ENCODE results near the gene CLIP2.
"Not testable (repeated sequence)": the region's sequence is repeated elsewhere in the genome, so short reads cannot be mapped to it uniquely, and the experiment has no call there.

CLIP2 gene

DNA sequence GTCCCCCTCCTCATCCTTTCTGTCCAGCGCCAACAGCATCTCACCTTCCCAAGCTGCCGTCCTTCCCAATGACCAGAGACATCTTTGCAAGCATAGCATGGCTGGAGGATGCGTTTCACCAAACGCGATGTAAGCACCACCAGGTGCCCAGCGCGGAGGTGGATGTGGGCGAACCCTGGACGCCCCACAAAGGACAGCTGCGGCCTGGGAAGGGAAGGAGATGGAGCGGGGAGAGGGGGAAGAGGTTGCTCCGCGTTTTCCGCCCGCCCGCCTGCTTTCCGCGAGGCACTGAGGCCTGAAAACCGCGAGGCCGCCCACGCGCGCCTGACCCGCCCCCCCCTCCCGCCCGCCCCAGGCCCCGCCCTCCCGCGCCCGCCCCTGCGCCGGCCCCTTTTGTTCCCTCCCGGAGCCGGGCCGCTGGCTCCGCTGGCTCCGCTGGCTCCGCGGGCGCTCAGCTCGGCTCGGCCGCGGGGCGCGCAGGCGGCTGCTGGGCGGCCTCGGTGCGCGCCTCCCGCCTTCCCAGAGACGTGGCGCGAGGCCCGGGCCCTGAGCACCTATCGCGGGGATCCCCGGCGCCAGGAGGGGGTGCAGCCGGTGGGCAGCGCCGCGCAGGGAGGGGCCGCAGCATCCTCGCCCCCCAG lies at the start of gene CLIP2:
Gene CLIP2 (plus strand): TSS at position 390 of the 641 bp plus-strand sequence. CDS start 28,140 bp downstream, outside the sequence.
- peak; percentile 40 to 66 for DNase-seq (ENCODE audit: extremely low read depth in 1 of 2, low read depth in 1 of 2)

DNA sequence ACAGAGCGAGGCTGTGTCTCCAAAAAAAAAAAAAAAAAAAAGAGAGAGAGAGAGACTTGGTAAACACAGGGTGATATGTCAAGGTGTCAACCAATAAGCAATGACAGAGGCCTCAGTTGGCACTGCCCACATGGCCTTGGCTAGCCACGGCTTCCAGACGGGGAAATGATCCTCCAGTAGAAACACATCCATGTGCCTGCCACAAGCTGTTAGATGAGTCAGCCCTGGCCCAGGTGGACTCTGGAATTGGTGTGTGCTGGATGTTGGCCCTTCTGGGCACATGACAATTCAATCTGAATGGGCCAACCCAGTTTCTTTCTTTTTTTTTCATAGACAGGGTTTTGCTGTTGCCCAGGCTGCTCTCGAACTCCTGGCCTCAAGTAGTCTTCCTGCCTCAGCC lies 48.7 kb upstream of the CLIP2 start:
- no peak for DNase-seq (ENCODE audit: extremely low read depth in 1 of 2, low read depth in 1 of 2)

DNA sequence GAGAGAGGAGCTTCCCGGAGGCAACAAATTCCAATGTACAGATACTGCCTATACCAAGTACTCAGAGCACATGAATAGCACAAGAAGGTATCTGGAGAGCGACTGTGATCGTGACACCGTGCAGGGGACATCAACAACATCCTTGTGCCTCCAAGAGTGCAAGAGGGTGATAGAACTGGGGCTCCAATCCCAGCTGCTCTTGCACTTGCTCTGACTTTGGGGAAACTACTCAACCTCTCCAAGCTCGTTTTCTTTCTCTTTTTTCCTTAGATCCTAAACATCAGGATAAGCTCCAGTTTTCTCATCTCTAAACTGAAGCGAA lies 47.1 kb upstream of the CLIP2 start:
- no peak for DNase-seq (ENCODE audit: extremely low read depth in 1 of 2, low read depth in 1 of 2)

DNA sequence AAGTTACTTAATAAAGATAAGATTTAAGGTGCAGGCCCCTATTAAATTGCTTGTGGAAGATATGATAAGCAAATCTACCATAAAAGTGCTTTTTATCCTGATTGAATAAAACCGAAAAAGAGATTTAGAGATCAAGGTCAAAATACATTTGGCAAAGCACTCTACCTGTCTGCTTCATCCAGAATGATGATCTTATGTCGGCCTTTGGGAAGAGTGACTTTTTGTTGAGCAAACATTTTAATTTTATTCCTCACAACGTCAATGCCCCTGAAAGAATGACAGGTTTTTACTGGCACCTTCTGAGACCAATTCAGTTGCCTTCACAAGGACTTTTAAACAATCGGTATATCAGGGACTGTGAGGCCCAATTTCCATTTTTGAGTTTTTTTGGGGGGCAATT lies 42.7 kb upstream of the CLIP2 start:
- no peak for DNase-seq (ENCODE audit: extremely low read depth in 1 of 2, low read depth in 1 of 2)

DNA sequence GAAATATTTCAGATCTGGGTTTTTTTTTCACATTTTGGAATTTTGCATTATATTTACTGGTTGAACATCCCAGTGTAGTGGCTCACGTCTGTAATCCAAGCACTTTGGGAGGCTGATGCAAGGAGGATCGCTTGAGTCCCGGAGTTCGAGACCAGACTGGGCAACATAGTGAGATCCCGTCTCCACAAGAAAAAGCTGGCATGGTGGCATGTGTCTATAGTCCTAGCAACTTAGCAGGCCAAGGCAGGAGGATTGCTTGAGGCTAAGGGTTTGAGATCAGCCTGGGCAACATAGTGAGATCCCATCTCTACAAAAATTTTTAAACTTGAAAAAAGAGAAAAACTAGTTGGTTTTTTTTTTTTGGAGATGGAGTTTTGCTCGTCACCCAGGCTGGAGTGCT lies 41.1 kb upstream of the CLIP2 start:
- DNase-seq (ENCODE audit: extremely low read depth in 1 of 2, low read depth in 1 of 2) = no peak

DNA sequence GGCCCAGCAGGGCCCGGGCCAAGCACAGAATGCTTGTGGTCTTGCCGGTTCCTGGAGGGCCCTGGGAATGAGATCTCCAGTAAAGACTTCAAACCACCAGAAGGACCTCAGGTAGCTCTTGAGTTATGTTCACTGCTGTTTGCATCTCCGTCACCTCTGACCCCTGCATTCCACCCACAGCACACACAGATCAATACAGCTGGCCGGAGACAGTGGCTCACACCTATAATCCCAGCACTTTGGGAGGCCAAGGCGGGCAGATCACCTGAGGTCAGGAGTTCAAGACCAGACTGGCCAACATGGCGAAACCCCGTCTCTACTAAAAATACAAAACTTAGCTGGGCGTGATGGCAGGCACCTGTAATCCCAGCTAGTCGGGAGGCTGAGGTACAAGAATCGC lies 40.1 kb upstream of the CLIP2 start:
- DNase-seq (ENCODE audit: extremely low read depth in 1 of 2, low read depth in 1 of 2) = not testable (repeated sequence)

DNA sequence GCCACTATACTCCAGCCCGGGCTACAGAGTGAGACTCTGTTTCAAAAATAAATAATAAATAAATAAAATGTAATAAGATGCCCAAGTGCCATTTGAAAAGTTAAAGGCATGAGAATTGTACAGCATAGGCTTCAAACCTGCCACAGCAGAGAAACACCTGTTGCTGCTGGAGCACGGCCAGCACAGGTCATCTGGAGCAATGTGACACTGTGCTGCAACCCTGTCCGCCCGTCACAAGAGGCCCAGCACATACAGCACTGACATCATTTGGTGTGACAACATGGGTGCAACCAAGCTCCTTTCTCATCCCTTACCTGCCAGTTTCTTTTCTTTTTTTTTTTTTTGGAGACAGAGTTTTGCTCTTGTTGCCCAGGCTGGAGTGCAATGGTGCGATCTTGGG lies 36.3 kb upstream of the CLIP2 start:
- no peak for DNase-seq (ENCODE audit: extremely low read depth in 1 of 2, low read depth in 1 of 2)

DNA sequence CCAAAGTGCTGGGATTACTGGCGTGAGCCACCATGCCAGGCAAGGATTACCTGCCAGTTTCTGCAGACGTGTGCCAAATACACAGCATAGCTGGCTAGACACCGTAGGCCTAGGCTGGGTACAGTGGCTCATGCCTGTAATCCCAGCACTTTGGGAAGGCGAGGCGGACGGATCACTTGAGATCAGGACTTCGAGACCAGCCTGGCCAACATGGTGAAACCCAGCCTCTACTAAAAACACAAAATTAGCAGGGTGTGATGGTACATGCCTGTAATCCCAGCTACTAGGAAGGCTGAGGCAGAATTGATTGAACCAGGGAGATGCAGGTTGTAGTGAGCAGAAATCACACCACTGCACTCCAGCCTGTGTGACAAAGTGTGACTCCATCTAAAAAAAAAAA lies 35.9 kb upstream of the CLIP2 start:
- no peak for DNase-seq (ENCODE audit: extremely low read depth in 1 of 2, low read depth in 1 of 2)

DNA sequence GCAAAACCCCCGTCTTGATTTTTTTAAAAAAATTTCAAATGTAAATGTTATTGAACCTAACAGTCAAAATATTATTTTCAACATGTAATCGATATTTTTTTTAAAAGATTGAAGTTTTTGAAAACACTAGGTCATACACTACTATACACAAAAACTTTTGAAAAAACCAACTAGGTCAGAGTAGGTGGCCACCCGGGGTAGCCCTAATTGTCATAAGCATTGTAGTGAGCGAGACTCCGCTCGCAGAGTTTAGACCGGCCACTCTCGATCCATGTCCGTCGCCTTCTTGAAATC lies 35.4 kb upstream of the CLIP2 start:
- no peak for DNase-seq (ENCODE audit: extremely low read depth in 1 of 2, low read depth in 1 of 2)

DNA sequence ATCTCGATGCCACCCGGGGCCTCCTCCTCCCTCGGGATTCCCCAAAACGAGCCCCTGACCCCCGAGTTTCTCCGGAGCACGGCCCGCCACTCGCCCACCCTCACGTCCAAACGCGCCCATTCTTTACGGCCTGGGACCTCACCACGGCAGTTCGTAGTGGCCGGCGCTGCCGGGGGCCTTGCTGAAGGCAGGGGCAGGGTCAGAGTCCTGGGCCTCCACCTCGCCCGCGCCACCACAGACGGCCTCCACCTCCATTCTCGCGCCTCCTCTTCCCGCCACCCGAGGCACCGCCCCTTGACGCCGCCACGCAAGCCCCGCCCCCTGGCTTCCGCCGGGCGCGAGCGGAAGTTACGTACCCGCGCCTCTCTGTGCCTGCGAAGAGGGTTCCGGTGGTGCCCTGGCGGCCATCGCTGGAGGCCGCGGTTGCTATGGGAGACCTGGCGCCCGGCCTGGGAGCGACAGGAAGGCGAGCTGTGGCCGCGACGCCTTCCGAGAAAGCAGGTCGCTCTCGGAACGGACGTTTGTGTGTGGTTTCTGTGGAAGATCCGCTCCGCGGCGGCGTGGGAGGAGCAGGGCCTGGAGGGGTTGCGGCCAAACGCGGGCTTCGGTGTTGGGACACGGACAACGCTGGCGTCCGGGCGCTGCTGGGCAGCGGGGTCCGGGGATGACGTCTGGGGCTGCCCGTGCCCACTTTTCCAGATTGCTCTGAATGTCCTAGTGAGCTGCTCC lies 34.9 kb upstream of the CLIP2 start, which contains the start of gene RFC2:
Gene RFC2 (minus strand): TSS at position 271 of the 729 bp plus-strand sequence. CDS start 16 bp downstream, at position 255.
- peak; percentile 90 to 97 for DNase-seq (ENCODE audit: extremely low read depth in 1 of 2, low read depth in 1 of 2)

DNA sequence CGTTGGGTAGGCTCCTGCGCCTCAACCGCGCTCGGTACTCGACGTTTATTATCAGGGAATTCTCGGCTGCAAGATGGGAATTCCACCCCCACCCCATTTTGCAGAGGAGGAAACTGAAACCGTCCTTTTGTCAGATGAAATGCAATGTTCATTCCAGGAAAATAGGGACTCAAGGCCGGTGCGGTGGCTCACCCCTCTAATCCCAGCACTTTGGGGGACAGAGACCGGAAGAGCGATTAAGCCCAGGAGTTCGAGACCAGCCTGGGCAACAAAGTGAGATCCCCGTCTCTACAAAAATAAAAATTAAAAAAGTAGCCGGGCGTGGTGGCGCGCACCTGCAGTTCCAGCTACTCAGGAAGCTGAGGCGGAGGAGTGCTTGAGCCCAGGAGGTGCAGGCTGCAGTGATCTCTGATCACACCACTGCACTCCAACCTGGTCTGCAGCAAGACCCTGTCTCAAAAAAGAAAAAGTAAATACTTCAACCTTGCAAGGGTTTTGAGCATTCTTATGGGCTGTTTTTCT lies 34.3 kb upstream of the CLIP2 start:
- no peak for DNase-seq (ENCODE audit: extremely low read depth in 1 of 2, low read depth in 1 of 2)

DNA sequence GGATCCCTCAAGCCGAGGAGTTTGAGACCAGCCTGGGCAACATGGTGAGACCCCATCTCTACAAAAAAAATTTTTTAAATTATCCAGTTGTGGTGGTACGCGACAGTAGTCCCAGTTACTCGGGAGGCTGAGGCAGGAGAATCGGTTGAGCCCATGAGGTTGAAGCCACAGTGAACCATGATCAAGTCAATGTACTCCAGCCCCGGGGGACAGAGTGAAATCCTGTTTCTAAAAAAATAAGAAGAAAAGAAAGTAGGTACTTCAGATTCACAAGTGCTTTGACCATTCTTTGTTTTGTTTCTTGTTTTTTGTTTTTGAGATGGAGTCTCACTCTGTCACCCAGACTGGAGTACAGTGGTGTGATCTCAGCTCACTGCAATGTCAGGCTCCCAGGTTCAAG lies 33.7 kb upstream of the CLIP2 start:
- DNase-seq (ENCODE audit: extremely low read depth in 1 of 2, low read depth in 1 of 2) = not testable (repeated sequence)

DNA sequence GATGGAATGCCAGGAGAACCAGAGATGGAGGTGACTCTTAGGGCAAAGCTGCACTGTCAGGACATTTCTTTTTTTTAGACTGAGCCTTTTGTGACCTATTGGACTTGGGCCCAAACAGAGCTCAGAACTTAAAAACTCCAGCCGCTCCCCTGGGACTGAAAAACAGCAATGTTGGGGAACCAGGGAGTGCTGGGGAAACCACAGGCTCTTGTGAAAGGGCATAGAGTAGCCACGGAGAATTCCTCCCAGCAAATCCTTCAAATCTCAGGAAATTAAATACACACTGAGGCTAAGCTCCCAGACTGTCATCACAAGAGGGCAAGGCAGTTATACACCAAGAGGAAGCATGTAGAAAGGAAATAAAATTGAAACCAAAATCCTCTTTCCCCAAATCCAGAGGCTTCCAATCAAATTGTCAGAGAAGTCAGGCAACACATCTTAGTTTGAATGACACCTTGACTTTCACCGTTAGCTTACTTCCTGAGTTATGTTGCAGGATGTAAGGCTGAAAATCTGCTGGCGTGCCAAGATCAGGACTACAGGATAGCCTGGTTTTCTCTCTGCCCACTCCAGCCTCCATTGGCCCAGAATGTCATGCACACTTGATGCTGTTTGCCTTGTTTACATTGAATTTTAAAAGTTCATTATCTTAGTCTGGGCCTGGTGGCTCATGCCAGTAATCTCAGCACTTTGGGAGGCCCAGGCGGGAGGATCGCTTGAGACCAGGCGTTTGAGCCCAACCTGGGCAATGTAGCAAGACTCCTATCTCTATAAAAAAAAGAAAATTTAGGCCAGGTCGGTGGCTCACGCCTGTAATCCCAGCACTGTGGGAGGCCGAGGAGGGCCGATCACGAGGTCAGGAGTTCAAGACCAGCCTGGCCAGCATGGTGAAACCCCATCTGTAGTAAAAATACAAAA lies 32.5 kb upstream of the CLIP2 start:
- no peak for DNase-seq (ENCODE audit: extremely low read depth in 1 of 2, low read depth in 1 of 2)

DNA sequence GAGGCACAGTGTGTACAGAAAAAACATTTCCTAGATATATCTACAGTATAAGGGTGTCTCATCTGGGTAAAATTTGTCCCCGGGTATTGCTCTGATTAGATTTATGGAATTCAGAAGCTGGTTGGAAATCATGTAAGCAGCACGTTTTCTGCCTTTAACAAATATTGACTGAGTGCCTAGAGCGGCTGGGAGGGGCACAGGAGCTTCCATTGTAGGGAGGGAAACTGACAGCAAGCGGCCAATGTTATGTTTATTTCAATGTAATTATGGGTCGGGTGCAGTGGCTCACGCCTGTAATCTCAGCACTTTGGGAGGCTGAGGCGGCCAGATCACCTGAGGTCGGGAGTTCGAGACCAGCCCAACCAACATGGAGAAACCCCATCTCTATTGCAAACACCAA lies 30.6 kb upstream of the CLIP2 start:
- no peak for DNase-seq (ENCODE audit: extremely low read depth in 1 of 2, low read depth in 1 of 2)

DNA sequence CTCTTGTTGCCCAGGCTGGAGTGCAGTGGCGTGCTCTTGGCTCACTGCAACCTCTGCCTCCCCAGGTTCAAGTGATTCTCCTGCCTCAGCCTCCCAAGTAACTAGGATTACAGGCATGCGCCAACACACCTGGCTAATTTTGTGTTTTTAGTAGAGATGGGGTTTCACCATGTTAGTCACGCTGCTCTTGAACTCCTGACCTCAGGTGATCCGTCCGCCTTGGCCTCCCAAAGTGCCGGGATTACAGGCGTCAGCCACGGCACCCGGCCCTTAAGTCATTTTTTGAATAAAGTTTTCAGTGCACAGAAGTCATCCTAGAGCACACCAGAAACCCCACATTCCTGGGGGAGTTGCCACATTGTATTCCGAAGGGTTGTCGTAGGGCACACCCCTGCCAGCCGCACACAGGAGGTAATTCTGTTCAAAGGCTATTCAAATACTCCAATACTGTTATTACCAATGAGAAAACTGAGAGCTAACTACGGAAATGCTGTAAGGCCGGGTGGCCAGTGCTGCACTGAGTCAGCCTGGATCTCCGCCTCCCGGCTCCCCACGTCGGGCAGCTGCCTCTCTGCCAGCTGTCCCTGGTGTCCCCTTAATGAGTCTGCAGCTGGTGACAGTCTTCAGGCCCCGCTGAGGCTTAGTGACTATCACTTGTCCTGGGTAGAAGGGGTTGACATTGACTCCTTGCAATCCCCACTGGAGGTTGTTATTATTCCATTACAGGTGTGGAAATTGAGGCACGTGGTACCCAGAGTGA lies 26.4 kb upstream of the CLIP2 start:
- DNase-seq (ENCODE audit: extremely low read depth in 1 of 2, low read depth in 1 of 2) = no peak

DNA sequence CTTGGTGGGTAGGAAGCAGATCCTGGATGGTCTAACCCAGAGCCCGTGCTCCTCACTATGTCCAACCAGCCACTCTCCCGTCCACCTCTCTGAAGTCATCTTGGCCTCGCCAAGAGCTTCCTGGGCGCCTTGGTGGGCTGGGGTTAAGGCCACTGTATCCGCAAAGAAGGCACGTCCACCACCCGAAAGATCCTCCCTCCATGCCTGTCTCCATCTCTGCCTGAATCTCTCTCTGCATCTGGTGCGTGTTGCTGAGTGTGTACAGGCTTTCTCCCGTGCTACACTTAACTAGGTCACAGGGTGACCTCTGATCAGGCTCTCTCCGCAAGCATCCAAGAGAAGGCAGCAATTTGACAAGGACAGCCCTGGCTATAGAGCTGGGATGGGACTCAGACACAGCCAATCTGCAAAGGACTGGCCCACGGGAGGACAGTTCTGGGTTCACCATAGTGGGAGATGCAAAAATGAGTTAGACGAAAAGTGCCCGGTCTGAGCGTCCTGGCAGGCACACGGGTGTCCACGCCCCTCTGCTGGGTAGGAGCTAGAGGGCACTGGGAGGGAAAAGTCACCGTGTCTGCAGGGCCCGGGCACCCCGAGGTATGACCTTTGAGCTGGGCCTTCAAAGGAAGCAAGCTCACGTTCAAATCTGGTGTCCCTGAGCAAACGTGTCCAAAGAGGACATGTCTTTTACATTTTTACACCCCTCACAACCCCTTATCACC lies 25.6 kb upstream of the CLIP2 start:
- no peak for DNase-seq (ENCODE audit: extremely low read depth in 1 of 2, low read depth in 1 of 2)

DNA sequence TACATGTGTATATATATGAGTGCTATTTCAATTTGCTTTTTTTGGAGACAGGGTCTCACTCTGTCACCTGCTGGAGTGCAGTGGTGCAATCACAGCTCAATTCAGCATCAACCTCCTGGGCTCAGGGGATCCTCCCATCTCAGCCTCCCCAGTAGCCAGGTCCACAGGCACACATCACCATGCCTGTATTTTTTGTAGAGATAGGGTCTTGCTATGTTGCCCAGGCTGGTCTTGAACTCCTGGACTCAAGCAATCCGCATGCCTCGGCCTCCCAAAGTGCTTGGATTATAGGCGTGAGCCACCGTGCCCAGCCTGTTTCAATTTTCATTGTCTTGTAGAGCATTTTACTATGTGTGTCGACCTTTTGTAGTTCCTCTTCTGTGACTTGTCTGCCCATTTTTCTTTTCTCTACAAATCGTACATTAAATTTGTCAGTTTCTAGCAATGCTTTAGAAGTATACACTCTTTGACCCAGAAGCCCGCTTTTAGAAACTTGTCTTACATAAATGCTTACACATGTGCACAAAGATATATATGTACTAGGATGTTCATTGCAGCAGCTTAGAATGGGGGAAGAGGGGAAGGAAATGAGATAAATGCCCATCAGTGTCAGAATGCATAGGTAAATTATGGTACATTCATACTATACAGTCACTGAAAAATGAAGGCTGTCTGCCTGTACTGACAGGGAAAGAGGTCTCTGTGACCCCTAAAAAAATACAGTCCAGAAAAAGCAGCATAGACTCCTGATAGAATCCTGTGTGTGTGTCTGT lies 22.8 kb upstream of the CLIP2 start:
- no peak for DNase-seq (ENCODE audit: extremely low read depth in 1 of 2, low read depth in 1 of 2)

DNA sequence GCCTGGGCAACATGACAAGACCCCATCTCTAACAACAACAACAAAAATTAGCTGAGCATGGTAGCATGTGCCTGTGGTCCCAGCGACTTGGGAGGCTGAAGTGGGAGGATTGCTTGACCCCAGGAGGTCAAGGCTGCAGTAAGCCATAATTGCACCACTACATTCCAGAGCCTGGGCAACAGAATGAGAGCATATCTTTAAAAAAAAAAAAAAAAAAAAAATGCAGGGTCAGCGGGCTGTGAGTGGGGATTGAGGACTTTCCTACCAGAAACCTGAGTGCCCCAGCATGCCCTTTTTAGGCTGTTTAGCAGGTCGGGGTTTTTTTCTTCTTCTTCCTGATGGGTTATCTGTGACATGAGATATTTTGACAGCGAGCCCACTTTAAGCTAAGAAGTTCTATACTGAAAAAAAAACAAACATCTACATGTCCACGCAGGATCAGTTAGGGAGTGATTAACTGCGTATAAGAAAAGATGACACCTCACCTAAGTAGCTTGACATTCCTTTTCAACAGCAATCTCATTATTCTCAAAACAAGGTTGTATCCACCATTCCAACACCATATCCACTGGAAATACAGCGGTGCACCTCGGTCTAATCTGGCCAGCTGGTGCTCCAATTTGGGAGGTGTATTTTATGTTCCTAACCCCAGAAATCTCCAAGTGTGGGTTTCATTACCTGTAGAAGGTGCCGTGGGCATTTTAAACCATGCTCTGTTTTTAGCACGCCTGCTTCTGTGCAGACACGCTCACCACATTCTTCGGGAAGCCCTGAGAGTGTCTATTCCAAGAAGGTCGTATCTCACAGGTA lies 21.2 kb upstream of the CLIP2 start:
- DNase-seq (ENCODE audit: extremely low read depth in 1 of 2, low read depth in 1 of 2) = no peak
